ENCODE data around the gene MPV17L.
A peak's percentile ranks its signal among the peaks of the same experiment; 100 is the strongest.
"Not testable (repeated sequence)": the region's sequence is repeated elsewhere in the genome, so short reads cannot be mapped to it uniquely, and the experiment has no call there.

Gene MPV17L

GRCh38 chr16:15395631-15396508 lies at the start of gene MPV17L:
TSS of gene MPV17L (plus strand) at chr16:15395754. CDS start at chr16:15395898, 144 bp downstream.
- DNase-seq, result peak; percentile 43

GRCh38 chr16:15348721-15349120 lies 46.8 kb upstream of the MPV17L start:
- DNase-seq, result not testable (repeated sequence)

GRCh38 chr16:15351251-15351650 lies 44.3 kb upstream of the MPV17L start:
- not testable (repeated sequence) for DNase-seq

- DNase-seq, result not testable (repeated sequence)
These were observed 43.8 kb upstream of the MPV17L start for GRCh38 chr16:15351745-15352144.

- not testable (repeated sequence) for DNase-seq
These were observed 42.7 kb upstream of the MPV17L start for GRCh38 chr16:15352852-15353251.

- DNase-seq, result not testable (repeated sequence)
These were observed 40.7 kb upstream of the MPV17L start for GRCh38 chr16:15354846-15355245.

GRCh38 chr16:15357495-15357894 lies 38.1 kb upstream of the MPV17L start:
- DNase-seq, result not testable (repeated sequence)

- not testable (repeated sequence) for DNase-seq
These were observed 17.4 kb upstream of the MPV17L start, which contains the start of gene NPIPA5 for GRCh38 chr16:15378194-15378593. TSS of gene NPIPA5 (minus strand) at chr16:15378294. CDS start at chr16:15378294, 0 bp downstream.

- not testable (repeated sequence) for DNase-seq
These were observed 12.7 kb upstream of the MPV17L start for GRCh38 chr16:15382810-15383209.

GRCh38 chr16:15388060-15388459 lies 7.5 kb upstream of the MPV17L start:
- DNase-seq, result not testable (repeated sequence)

GRCh38 chr16:15389916-15390315 lies 5.6 kb upstream of the MPV17L start:
- not testable (repeated sequence) for DNase-seq

GRCh38 chr16:15393025-15393424 lies 2.5 kb upstream of the MPV17L start:
- not testable (repeated sequence) for DNase-seq

- DNase-seq, result not testable (repeated sequence)
These were observed 915 bp downstream of the MPV17L start for GRCh38 chr16:15396509-15396829.

GRCh38 chr16:15396948-15397594 lies 1.5 kb downstream of the MPV17L start:
- no peak for DNase-seq

GRCh38 chr16:15398618-15399316 lies 3.2 kb downstream of the MPV17L start:
- no peak for DNase-seq

GRCh38 chr16:15399317-15399716 lies 3.8 kb downstream of the MPV17L start:
- DNase-seq, result no peak

- DNase-seq, result not testable (repeated sequence)
These were observed 4.8 kb downstream of the MPV17L start for GRCh38 chr16:15400314-15400713.

- no peak for DNase-seq
These were observed 6.4 kb downstream of the MPV17L start for GRCh38 chr16:15401972-15402371.

- no peak for DNase-seq
These were observed 7.9 kb downstream of the MPV17L start for GRCh38 chr16:15403392-15403995.

GRCh38 chr16:15404091-15404490 lies 8.5 kb downstream of the MPV17L start:
- DNase-seq, result not testable (repeated sequence)

GRCh38 chr16:15404792-15405191 lies 9.2 kb downstream of the MPV17L start:
- no peak for DNase-seq

- DNase-seq, result not testable (repeated sequence)
These were observed 12.2 kb downstream of the MPV17L start for GRCh38 chr16:15407756-15408155.

GRCh38 chr16:15409476-15409875 lies 13.9 kb downstream of the MPV17L start:
- not testable (repeated sequence) for DNase-seq

Data from stimulated activated CD8-positive, alpha-beta memory T cell treated with anti-CD3 and anti-CD28 coated beads, Interleukin-4, amount 100 ng/mL, for 48 hours (primary cell).